ENCODE measurements around the gene ATRAID. TPM values are rescaled to one million over a fixed set of nuclear protein-coding genes. Genes with fewer than 3 reads are reported as not detected.

Gene ATRAID
- total RNA-seq, 4 donors from 2014 or later = 169 to 677 (median 199) TPM

GRCh38 chr2:27211241-27211942, 449 bp upstream of the ATRAID start:
- no peak for TF ChIP-seq CTCF (IDR thresholded peaks at IDR 0.05; ENCODE audit: low read depth)

GRCh38 chr2:27212626-27213471, 1.0 kb downstream of the ATRAID start:
- no peak for TF ChIP-seq CTCF (IDR thresholded peaks at IDR 0.05; ENCODE audit: low read depth)

- no peak for TF ChIP-seq CTCF (IDR thresholded peaks at IDR 0.05; ENCODE audit: low read depth)
Measured at GRCh38 chr2:27214941-27215340, 3.1 kb downstream of the ATRAID start.

DNA sequence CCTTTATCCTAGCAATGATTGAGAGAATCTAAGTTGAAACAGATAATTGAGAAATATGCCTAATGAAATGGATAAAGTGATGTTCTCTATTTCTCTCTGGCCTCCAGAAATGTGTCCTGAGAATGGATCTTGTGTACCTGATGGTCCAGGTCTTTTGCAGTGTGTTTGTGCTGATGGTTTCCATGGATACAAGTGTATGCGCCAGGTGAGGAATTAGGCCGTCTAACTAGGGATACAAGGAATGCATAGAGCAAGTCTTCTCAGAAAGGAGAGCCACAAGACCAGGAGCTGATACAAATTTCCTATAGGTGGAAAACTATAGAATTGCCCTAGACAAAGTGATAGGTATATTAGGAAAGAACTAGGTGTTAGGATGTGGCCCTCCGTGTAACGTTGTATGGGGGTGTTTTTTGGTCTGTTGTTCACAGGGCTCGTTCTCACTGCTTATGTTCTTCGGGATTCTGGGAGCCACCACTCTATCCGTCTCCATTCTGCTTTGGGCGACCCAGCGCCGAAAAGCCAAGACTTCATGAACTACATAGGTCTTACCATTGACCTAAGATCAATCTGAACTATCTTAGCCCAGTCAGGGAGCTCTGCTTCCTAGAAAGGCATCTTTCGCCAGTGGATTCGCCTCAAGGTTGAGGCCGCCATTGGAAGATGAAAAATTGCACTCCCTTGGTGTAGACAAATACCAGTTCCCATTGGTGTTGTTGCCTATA, 4.7 kb downstream of the ATRAID start:
- TF ChIP-seq CTCF (IDR thresholded peaks at IDR 0.05; ENCODE audit: low read depth) = no peak

DNA sequence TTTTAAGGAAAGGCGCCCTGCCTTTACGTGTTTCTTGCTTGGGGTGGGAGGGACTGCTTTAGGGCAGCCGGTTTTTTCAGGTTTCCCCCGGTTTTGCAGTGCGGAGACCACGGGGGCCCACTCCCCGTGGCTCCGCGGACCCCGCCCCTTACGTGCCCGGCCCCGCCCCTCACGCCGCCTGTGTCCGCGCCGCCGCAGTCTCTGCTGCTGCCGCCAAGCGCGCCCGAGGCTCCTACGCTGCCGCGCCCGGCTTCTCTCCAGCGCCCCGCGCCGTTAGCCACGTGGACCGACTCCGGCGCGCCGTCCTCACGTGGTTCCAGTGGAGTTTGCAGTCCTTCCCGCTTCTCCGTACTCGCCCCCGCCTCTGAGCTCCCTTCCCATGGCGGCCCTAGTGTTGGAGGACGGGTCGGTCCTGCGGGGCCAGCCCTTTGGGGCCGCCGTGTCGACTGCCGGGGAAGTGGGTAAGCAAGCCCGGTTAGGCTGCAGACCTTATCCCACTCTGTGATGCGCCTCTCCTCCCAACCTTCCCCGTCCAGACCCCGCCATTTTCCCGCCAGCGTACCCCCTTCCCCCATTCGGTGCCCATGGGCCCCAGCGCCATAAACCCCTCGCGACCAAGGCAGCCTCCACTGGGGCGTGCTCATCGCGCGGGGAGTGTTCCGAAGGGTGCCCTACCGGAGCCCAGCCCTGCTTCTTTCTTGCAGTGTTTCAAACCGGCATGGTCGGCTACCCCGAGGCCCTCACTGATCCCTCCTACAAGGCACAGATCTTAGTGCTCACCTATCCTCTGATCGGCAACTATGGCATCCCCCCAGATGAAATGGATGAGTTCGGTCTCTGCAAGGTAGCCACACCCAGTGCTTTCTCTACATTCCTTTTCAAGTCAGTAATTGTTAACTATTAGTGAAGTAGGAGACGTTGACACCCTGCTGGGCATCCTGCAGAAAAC, 5.6 kb downstream of the ATRAID start, which contains the start of gene CAD:
TSS of gene CAD (plus strand) at position 197 of the 949 bp plus-strand sequence. CDS start at position 380, 183 bp downstream.
- no peak for TF ChIP-seq CTCF (IDR thresholded peaks at IDR 0.05; ENCODE audit: low read depth)

DNA sequence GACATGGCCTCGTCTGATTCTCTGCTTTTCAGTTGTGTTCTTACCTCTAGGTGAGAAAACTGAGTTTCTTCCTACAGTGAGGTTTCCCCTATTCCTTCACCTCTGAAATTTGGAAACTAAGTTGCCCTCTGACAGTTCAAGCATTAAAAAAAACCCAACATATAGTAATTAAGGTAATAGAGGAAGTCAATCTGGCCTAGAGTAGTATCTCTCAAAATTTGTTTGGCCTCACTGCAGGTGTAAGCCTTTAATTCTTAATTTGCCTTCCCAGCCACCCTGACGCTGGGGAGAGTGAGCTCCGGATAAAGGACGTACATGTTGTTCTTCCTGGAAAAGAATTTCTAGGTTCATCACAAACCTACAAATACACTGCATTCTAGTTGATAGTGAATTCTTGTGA, 6.8 kb downstream of the ATRAID start:
- no peak for TF ChIP-seq CTCF (IDR thresholded peaks at IDR 0.05; ENCODE audit: low read depth)
